Colonic mucosa (tissue), 4 donors: ENCODE results near the gene HRH2. TPM values are rescaled to one million over a fixed set of nuclear protein-coding genes. Genes with fewer than 3 reads are reported as not detected.

Experiments
- DNase-seq: peaks from one replicate; pipeline ENCODE4 v3.0.0-alpha.2; 2020
- H3K27ac ChIP-seq: fragments of 200-600 bp; one replicate; pipeline ENCODE4 v1.8.0; 2021
- H3K27me3 ChIP-seq: fragments of 200-600 bp; one replicate; pipeline ENCODE4 v1.8.0; 2021
- H3K36me3 ChIP-seq: fragments of 200-600 bp; one replicate; pipeline ENCODE4 v1.8.0; 2021
- H3K4me1 ChIP-seq: fragments of 200-600 bp; one replicate; pipeline ENCODE4 v1.8.0; 2021; ENCODE audit warnings: mild to moderate bottlenecking
- H3K4me3 ChIP-seq: fragments of 200-600 bp; one replicate; pipeline ENCODE4 v1.8.0; 2021
- H3K9ac ChIP-seq, 2 donors: one replicate each; pipeline ENCODE4 v1.7.0; 2013; ENCODE audit warnings: control low read depth in 2 of 2, low read depth in 2 of 2, low read length in 2 of 2
- H3K9me3 ChIP-seq: fragments of 200-600 bp; one replicate; pipeline ENCODE4 v1.8.0; 2021
- CTCF ChIP-seq: fragments of 200-600 bp; IDR thresholded peaks from one replicate; pipeline ENCODE4 v1.8.0; 2022; ENCODE audit warnings: antibody characterized with exemption, mild to moderate bottlenecking
- intact Hi-C: fragments of 100-400 bp; cut with DNase I; formaldehyde crosslinking; loops from one replicate; pipeline ENCODE4 v1.14.1; 2022
- total RNA-seq, 2 donors: library from RNA; stranded (reverse); fragmentation: NEBNext Ultra II Directional in 1 of 2; extraction: Animal tissue kit (Norgen Biotek cat#: 25700) in 1 of 2; gene quantifications; one replicate each; pipeline ENCODE4 v1.2.1, GENCODE V29; 2021
- donor health status: healthy.
- donor health status: DM: no; HTN: no; CAD: no.
- donor health status: DM: no; HTN: no; CAD: no.

HRH2 gene
- total RNA-seq, 2 donors from 2014 or later: 0.30 to 0.82 TPM

- no peak for TF ChIP-seq CTCF
- intact Hi-C loops: no loop called here
- no peaks in the 10 kb centered on the region for H3K9me3 ChIP-seq
- no peak overlapping the region for H3K4me3 ChIP-seq
- H3K27ac ChIP-seq: no peak overlapping the region
- H3K9ac ChIP-seq: no peak overlapping the region
- H3K4me1 ChIP-seq: no peaks in the 10 kb centered on the region
- H3K36me3 ChIP-seq: no peaks in the 10 kb centered on the region
- no peaks in the 10 kb centered on the region for H3K27me3 ChIP-seq
- DNase-seq: no peak
Observed at GRCh38 chr5:175684931-175685330, 27.1 kb downstream of the HRH2 start.

- TF ChIP-seq CTCF: no peak
- no peak for DNase-seq
Observed at GRCh38 chr5:175685701-175686350, 28.0 kb downstream of the HRH2 start.

GRCh38 chr5:175686396-175686795 lies 28.5 kb downstream of the HRH2 start:
- Histone ChIP-seq H3K9ac (no peak overlapping the region), H3K27ac (no peak overlapping the region), H3K27me3 (no peaks in the 10 kb centered on the region), H3K36me3 (no peaks in the 10 kb centered on the region), H3K4me1 (no peaks in the 10 kb centered on the region), H3K4me3 (no peak overlapping the region), H3K9me3 (no peaks in the 10 kb centered on the region)
- intact Hi-C loops: no loop called here
- no peak for TF ChIP-seq CTCF
- DNase-seq: no peak

More at GRCh38 chr5:175685701-175686350, 28.0 kb downstream of the HRH2 start:
- no peaks in the 10 kb centered on the region for H3K27me3 ChIP-seq
- no peaks in the 10 kb centered on the region for H3K4me1 ChIP-seq
- H3K36me3 ChIP-seq: no peaks in the 10 kb centered on the region
- H3K27ac ChIP-seq: no peak overlapping the region
- H3K9ac ChIP-seq: no peak overlapping the region
- intact Hi-C loops: no loop called here
- no peaks in the 10 kb centered on the region for H3K9me3 ChIP-seq
- H3K4me3 ChIP-seq: no peak overlapping the region

GRCh38 chr5:175686826-175687225 lies 29.0 kb downstream of the HRH2 start:
- Histone ChIP-seq H3K36me3 (no peaks in the 10 kb centered on the region), H3K4me3 (no peak overlapping the region), H3K9ac (no peak overlapping the region), H3K4me1 (no peaks in the 10 kb centered on the region), H3K27me3 (no peaks in the 10 kb centered on the region), H3K9me3 (no peaks in the 10 kb centered on the region), H3K27ac (no peak overlapping the region)
- no peak for TF ChIP-seq CTCF
- no peak for DNase-seq
- intact Hi-C loops: no loop called here

- Histone ChIP-seq H3K9me3 (no peaks in the 10 kb centered on the region), H3K4me3 (no peak overlapping the region), H3K9ac (no peak overlapping the region), H3K27ac (no peak overlapping the region), H3K27me3 (no peaks in the 10 kb centered on the region), H3K4me1 (no peaks in the 10 kb centered on the region), H3K36me3 (no peaks in the 10 kb centered on the region)
- intact Hi-C loops: no loop called here
- no peak for DNase-seq
- TF ChIP-seq CTCF: no peak
Observed at GRCh38 chr5:175687231-175687701, 29.4 kb downstream of the HRH2 start.
